GM10266 (cell line): ENCODE data around the gene BMPR2.
"Not testable (repeated sequence)": the region's sequence is repeated elsewhere in the genome, so short reads cannot be mapped to it uniquely, and the experiment has no call there.

Source experiments
- DNase-seq: peaks from one replicate; pipeline ENCODE4 v3.0.0; 2012; ENCODE audit errors: extremely low spot score
- TF ChIP-seq, protein P1 (sequence below): IDR thresholded peaks from 2 replicates; pipeline ENCODE4 v1.5.1; 2012; ENCODE audit warnings: mild to moderate bottlenecking, low read depth; ENCODE audit not compliant: control insufficient read depth, insufficient read depth; ENCODE audit errors: missing control alignments

The BMPR2 gene

DNA sequence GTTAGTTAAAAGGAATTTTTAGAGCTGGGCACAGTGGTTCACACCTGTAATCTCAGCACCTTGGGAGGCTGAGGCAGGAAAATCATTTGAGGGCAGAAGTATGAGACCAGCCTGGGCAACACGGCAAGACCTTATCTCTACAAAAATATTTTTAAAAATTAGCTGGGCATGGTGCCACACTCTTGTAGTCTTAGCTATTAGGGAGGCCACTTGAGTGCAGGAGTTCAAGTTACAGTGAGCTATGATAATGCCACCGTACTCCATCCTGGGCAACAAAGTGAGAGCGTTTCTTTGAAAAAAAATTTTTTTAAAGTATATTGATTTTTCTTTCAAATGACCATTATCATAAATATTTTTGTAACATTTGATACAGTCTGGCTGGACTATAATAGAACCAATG is 165.0 kb downstream of the BMPR2 start:
- DNase-seq, result no peak

DNA sequence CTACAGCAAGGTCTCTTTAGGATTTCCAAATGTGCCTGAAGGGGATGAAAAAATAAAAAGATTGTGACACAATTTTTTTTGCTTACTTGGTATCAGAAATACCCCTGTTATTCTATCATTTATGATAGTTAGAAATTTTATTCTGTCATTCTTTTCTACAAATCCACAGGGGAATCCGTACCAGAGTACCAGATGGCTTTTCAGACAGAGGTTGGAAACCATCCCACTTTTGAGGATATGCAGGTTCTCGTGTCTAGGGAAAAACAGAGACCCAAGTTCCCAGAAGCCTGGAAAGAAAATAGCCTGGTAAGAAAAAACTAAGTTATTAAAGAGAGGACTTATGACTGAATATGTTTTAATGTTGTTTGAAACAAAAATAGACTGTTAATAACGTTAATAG is 166.0 kb downstream of the BMPR2 start:
- no peak for DNase-seq
- TF ChIP-seq, protein P1, sequence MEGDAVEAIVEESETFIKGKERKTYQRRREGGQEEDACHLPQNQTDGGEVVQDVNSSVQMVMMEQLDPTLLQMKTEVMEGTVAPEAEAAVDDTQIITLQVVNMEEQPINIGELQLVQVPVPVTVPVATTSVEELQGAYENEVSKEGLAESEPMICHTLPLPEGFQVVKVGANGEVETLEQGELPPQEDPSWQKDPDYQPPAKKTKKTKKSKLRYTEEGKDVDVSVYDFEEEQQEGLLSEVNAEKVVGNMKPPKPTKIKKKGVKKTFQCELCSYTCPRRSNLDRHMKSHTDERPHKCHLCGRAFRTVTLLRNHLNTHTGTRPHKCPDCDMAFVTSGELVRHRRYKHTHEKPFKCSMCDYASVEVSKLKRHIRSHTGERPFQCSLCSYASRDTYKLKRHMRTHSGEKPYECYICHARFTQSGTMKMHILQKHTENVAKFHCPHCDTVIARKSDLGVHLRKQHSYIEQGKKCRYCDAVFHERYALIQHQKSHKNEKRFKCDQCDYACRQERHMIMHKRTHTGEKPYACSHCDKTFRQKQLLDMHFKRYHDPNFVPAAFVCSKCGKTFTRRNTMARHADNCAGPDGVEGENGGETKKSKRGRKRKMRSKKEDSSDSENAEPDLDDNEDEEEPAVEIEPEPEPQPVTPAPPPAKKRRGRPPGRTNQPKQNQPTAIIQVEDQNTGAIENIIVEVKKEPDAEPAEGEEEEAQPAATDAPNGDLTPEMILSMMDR, result no peak

More for the DNA sequence above, 165.0 kb downstream of the BMPR2 start:
- TF ChIP-seq, protein P1, result no peak

DNA sequence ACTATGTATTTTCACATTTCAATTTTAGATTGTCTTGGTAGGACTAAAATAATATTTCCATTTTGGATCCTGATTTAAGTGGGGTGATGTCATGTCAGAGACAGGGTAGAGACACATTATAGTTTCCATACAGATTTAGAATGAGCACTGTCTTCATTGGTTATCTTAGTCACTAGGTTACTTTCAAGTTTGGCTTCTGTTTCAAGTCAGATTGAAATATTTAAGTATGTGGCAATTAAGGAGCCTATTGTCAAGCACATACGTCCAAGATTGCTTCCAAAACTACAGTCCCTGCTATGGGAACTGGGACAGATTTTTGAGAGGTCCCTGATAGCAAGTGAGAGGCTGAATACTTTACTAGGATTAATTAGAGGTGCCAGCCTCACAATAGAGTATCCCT is 169.4 kb downstream of the BMPR2 start:
- peak; percentile 48 for DNase-seq
- TF ChIP-seq, protein P1, result no peak

DNA sequence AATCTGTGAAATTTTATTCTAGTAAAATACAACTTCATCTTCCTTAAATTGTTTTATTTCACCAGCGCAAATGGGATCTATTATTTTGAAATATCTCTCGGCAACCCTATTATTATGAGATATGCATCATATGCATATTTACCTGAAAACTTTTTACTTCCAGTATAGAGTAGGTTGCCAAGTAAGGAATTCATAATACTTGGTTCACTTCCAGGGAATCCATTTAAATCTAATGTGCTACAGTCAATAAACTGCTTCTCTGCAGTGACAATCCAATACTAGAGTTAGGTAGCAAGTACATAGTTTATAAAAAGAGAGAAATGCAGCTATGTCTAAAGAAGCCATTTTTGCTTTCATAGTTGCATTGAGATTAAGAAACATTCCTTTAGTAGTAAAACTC is 169.8 kb downstream of the BMPR2 start:
- no peak for DNase-seq
- TF ChIP-seq, protein P1, result no peak

DNA sequence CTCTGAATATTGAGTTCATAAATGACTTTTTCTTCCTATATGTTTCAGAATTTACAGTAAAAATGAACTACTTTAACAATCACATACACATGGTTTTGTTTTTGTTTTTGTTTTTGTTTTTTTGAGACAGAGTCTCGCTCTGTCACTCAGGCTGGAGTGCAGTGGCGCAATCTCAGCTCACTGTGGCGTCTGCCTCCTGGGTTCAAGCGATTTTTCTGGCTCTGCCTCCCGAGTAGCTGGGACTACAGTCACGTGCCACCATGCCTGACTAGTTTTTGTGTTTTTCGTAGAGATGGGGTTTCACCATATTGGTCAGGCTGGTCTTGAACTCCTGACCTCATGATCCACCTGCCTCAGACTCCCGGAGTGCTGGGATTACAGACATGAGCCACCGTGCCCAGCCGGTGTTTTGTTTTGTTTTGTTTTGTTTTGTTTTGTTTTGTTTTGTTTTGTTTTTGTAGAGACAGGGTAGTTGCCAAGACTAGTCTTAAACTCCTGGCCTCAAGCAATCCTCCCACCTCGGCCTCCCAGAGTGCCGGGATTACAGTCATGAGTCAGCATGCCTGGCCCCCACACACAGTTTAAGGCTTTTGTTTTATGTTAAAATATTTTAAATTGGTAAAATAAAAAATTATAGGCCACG is 170.5 kb downstream of the BMPR2 start:
- DNase-seq, result not testable (repeated sequence)

DNA sequence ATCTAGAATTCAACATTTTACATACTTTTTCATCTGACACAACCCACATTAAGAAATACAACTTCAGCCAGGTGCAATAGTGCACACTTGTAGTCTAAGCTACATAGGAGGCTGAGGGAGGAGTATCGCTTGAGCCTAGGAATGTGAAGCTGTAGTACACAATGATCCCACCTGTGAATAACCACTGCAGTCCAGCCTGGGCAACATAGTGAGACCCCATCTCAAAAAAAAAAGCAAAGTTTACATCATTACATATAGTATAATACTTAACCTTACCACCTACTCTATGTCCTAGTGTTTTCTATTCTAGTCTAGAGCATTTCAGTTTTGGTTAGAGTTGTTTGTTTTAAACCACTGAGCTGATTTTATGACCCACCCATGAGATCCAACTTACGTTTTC is 172.1 kb downstream of the BMPR2 start:
- TF ChIP-seq, protein P1, result no peak

DNA sequence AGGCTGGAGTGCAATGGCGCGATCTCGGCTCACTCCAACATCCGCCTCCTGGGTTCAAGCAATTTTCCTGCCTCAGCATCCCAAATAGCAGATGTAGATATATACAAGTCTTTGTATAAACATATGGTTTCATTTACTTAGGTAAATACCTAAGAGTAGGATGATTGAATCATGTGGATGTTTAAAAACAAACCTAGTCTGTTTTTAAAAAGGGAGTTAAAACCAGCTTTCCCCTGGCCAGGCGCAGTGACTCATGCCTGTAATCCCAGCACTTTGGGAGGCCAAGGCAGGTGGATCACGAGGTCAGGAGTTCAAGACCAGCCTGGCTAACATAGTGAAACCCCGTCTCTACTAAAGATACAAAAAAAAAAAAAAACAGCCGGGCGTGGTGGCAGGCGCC is 174.9 kb downstream of the BMPR2 start:
- DNase-seq, result not testable (repeated sequence)

More for the DNA sequence above, 172.1 kb downstream of the BMPR2 start:
- DNase-seq, result no peak

DNA sequence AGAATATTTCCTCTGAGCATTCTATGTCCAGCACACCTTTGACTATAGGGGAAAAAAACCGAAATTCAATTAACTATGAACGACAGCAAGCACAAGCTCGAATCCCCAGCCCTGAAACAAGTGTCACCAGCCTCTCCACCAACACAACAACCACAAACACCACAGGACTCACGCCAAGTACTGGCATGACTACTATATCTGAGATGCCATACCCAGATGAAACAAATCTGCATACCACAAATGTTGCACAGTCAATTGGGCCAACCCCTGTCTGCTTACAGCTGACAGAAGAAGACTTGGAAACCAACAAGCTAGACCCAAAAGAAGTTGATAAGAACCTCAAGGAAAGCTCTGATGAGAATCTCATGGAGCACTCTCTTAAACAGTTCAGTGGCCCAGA is 179.2 kb downstream of the BMPR2 start:
- no peak for DNase-seq
- TF ChIP-seq, protein P1, result no peak
